GM19099 (cell line): ENCODE data around the gene NTM.

Experiments
- POLR2A ChIP-seq: IDR thresholded peaks from 3 replicates; pipeline ENCODE4 v1.6.1; 2011; ENCODE audit warnings: low read depth; ENCODE audit not compliant: insufficient read length; ENCODE audit errors: extremely low read depth

NTM gene

GRCh38 chr11:132078264-132079076 is 708.1 kb downstream of the NTM start:
- TF ChIP-seq POLR2A = no peak

- TF ChIP-seq POLR2A = no peak
Observed at GRCh38 chr11:132080127-132080526, 709.7 kb downstream of the NTM start.

- TF ChIP-seq POLR2A = no peak
Observed at GRCh38 chr11:132082566-132082965, 712.2 kb downstream of the NTM start.

- TF ChIP-seq POLR2A = no peak
Observed at GRCh38 chr11:132084433-132084832, 714.0 kb downstream of the NTM start.

GRCh38 chr11:132087148-132087547 is 716.7 kb downstream of the NTM start:
- no peak for TF ChIP-seq POLR2A

GRCh38 chr11:132088551-132088950 is 718.1 kb downstream of the NTM start:
- TF ChIP-seq POLR2A = no peak

- no peak for TF ChIP-seq POLR2A
Observed at GRCh38 chr11:132093536-132094259, 723.3 kb downstream of the NTM start.

GRCh38 chr11:132094598-132094997 is 724.2 kb downstream of the NTM start:
- no peak for TF ChIP-seq POLR2A

- TF ChIP-seq POLR2A = no peak
Observed at GRCh38 chr11:132095230-132096131, 725.1 kb downstream of the NTM start.

GRCh38 chr11:132096132-132096825 is 725.9 kb downstream of the NTM start:
- no peak for TF ChIP-seq POLR2A

- no peak for TF ChIP-seq POLR2A
Observed at GRCh38 chr11:132099692-132100091, 729.3 kb downstream of the NTM start.

- TF ChIP-seq POLR2A = no peak
Observed at GRCh38 chr11:132100583-132100982, 730.2 kb downstream of the NTM start.

GRCh38 chr11:132101881-132102280 is 731.5 kb downstream of the NTM start:
- TF ChIP-seq POLR2A = no peak

GRCh38 chr11:132103021-132103420 is 732.6 kb downstream of the NTM start:
- TF ChIP-seq POLR2A = no peak
